Measurements from ENCODE around the gene FARP1. TPM values are rescaled to one million over a fixed set of nuclear protein-coding genes. Genes with fewer than 3 reads are reported as not detected.

FARP1 gene
- total RNA-seq, 1 donor from 2014 or later: 128 TPM

- H3K27me3 Mint-ChIP-seq (ENCODE audit: low read depth, unreplicated experiment): no peaks in the 10 kb centered on the region
- no peak overlapping the region for H3K4me2 ChIP-seq (ENCODE audit: low read length)
- TF ChIP-seq CTCF (IDR thresholded peaks at IDR 0.05; ENCODE audit: insufficient read depth, low read depth, low read length): no peak
- no peak for TF ChIP-seq EZH2 (IDR thresholded peaks at IDR 0.05; ENCODE audit: insufficient read depth, low read length)
- no peak overlapping the region for H3K27ac Mint-ChIP-seq (ENCODE audit: unreplicated experiment)
- H3K36me3 ChIP-seq (ENCODE audit: insufficient read depth, low read length): peaks cover 3% of the 10 kb centered on the region
- H3K4me1 ChIP-seq (ENCODE audit: insufficient read depth, low read length): no peaks in the 10 kb centered on the region
- H3K36me3 Mint-ChIP-seq (ENCODE audit: low read depth, unreplicated experiment): peaks cover 13% of the 10 kb centered on the region
- peaks cover 1% of the 10 kb centered on the region for H3K9me3 Mint-ChIP-seq (ENCODE audit: unreplicated experiment)
- no peaks in the 10 kb centered on the region for H3K27me3 ChIP-seq (ENCODE audit: insufficient read depth, low read length)
- no peak overlapping the region for H2AFZ ChIP-seq (ENCODE audit: low read depth, low read length)
- H3K9ac ChIP-seq (ENCODE audit: low read length): no peak overlapping the region
- no peak overlapping the region for H3K4me3 ChIP-seq (ENCODE audit: insufficient read depth, low read depth, low read length)
- DNase-seq (ENCODE audit: low read depth): no peak
- H3K4me3 Mint-ChIP-seq (ENCODE audit: unreplicated experiment): no peak overlapping the region
- H3K4me1 Mint-ChIP-seq (ENCODE audit: low read depth, unreplicated experiment): peaks cover 8% of the 10 kb centered on the region
- no peak overlapping the region for H3K27ac ChIP-seq (ENCODE audit: low read depth, low read length)
- no peaks in the 10 kb centered on the region for H3K9me3 ChIP-seq (ENCODE audit: insufficient read depth, low read depth, low read length)
- peaks cover 3% of the 10 kb centered on the region for H3K79me2 ChIP-seq (ENCODE audit: insufficient read depth, low read length)
- FAIRE-seq: no peak
- H4K20me1 ChIP-seq (ENCODE audit: insufficient read depth, low read length): peaks cover 29% of the 10 kb centered on the region
Observed at GRCh38 chr13:98344392-98344791, 201.5 kb downstream of the FARP1 start.

GRCh38 chr13:98345107-98345935 is 202.4 kb downstream of the FARP1 start:
- peaks cover 3% of the 10 kb centered on the region for H3K36me3 ChIP-seq (ENCODE audit: insufficient read depth, low read length)
- H3K4me3 Mint-ChIP-seq (ENCODE audit: unreplicated experiment): no peak overlapping the region
- H3K4me2 ChIP-seq (ENCODE audit: low read length): no peak overlapping the region
- H3K27me3 ChIP-seq (ENCODE audit: insufficient read depth, low read length): no peaks in the 10 kb centered on the region
- peaks cover 13% of the 10 kb centered on the region for H3K36me3 Mint-ChIP-seq (ENCODE audit: low read depth, unreplicated experiment)
- no peak overlapping the region for H2AFZ ChIP-seq (ENCODE audit: low read depth, low read length)
- H3K4me1 ChIP-seq (ENCODE audit: insufficient read depth, low read length): no peaks in the 10 kb centered on the region
- H3K9me3 ChIP-seq (ENCODE audit: insufficient read depth, low read depth, low read length): no peaks in the 10 kb centered on the region
- H3K9ac ChIP-seq (ENCODE audit: low read length): no peak overlapping the region
- FAIRE-seq (no peak), DNase-seq (ENCODE audit: low read depth) (no peak)
- no peaks in the 10 kb centered on the region for H3K27me3 Mint-ChIP-seq (ENCODE audit: low read depth, unreplicated experiment)
- peaks cover 8% of the 10 kb centered on the region for H3K4me1 Mint-ChIP-seq (ENCODE audit: low read depth, unreplicated experiment)
- H3K27ac Mint-ChIP-seq (ENCODE audit: unreplicated experiment): no peak overlapping the region
- no peak for TF ChIP-seq EZH2 (IDR thresholded peaks at IDR 0.05; ENCODE audit: insufficient read depth, low read length)
- TF ChIP-seq CTCF (IDR thresholded peaks at IDR 0.05; ENCODE audit: insufficient read depth, low read depth, low read length): no peak
- H3K27ac ChIP-seq (ENCODE audit: low read depth, low read length): no peak overlapping the region
- peaks cover 3% of the 10 kb centered on the region for H3K79me2 ChIP-seq (ENCODE audit: insufficient read depth, low read length)
- peaks cover 1% of the 10 kb centered on the region for H3K9me3 Mint-ChIP-seq (ENCODE audit: unreplicated experiment)
- no peak overlapping the region for H3K4me3 ChIP-seq (ENCODE audit: insufficient read depth, low read depth, low read length)
- H4K20me1 ChIP-seq (ENCODE audit: insufficient read depth, low read length): peaks cover 35% of the 10 kb centered on the region

All from astrocyte (in vitro differentiated cells and primary cell).